Loucy (cell line): ENCODE data around the gene DACH1.
A peak's percentile ranks its signal among the peaks of the same experiment; 100 is the strongest.

Source experiments
- H2AFZ ChIP-seq: fragments of 200-600 bp; sonication (generic); 2 replicates; pipeline ENCODE4 v1.6.0; 2016; ENCODE audit warnings: antibody characterized with exemption, mild to moderate bottlenecking, low read length, moderate library complexity
- H3F3A ChIP-seq: fragments of 200-600 bp; 2 replicates; pipeline ENCODE4 v1.6.0; 2016; ENCODE audit warnings: antibody characterized with exemption, low read depth, mild to moderate bottlenecking
- H3K27me3 ChIP-seq: fragments of 200-600 bp; sonication (generic); 2 replicates; pipeline ENCODE4 v1.6.1; 2014; ENCODE audit warnings: low read length, mild to moderate bottlenecking; ENCODE audit not compliant: insufficient read depth, poor library complexity, severe bottlenecking
- H3K36me3 ChIP-seq: fragments of 200-600 bp; sonication (generic); 2 replicates; pipeline ENCODE4 v1.6.1; 2016; ENCODE audit warnings: low read length; ENCODE audit not compliant: insufficient read depth
- H3K4me1 ChIP-seq: fragments of 200-600 bp; sonication (generic); 2 replicates; pipeline ENCODE4 v1.5.1; 2014; ENCODE audit warnings: low read length, mild to moderate bottlenecking; ENCODE audit not compliant: insufficient read depth, poor library complexity, severe bottlenecking
- H3K4me2 ChIP-seq: fragments of 200-600 bp; sonication (generic); 2 replicates; pipeline ENCODE4 v1.6.0; 2014; ENCODE audit warnings: antibody characterized with exemption, low read length, low read depth, mild to moderate bottlenecking; ENCODE audit not compliant: poor library complexity, severe bottlenecking
- H3K4me3 ChIP-seq: fragments of 200-600 bp; sonication (generic); 2 replicates; pipeline ENCODE4 v1.5.1; 2014; ENCODE audit warnings: low read length, mild to moderate bottlenecking, mixed read lengths; ENCODE audit not compliant: poor library complexity, severe bottlenecking
- H3K79me2 ChIP-seq: fragments of 200-600 bp; sonication (generic); 2 replicates; pipeline ENCODE4 v1.6.1; 2014; ENCODE audit warnings: low read length; ENCODE audit not compliant: insufficient read depth
- H3K9ac ChIP-seq: fragments of 200-600 bp; sonication (generic); 2 replicates; pipeline ENCODE4 v1.6.0; 2014; ENCODE audit warnings: mild to moderate bottlenecking, low read depth, low read length, moderate library complexity; ENCODE audit not compliant: poor library complexity, severe bottlenecking
- H3K9me2 ChIP-seq: fragments of 200-600 bp; sonication (generic); replicated peaks from 2 replicates; pipeline ENCODE4 v1.6.1; 2016; ENCODE audit warnings: low read depth, low read length, mixed read lengths
- H3K9me3 ChIP-seq: fragments of 200-600 bp; sonication (generic); 2 replicates; pipeline ENCODE4 v1.6.1; 2014; ENCODE audit warnings: mild to moderate bottlenecking, antibody characterized with exemption, low read length, low read depth; ENCODE audit not compliant: insufficient read depth
- H4K20me1 ChIP-seq: fragments of 200-600 bp; sonication (generic); 2 replicates; pipeline ENCODE4 v1.6.0; 2014; ENCODE audit warnings: antibody characterized with exemption, low read length, mild to moderate bottlenecking; ENCODE audit not compliant: insufficient read depth, poor library complexity, severe bottlenecking
- EZH2phosphoT487 ChIP-seq: fragments of 200-600 bp; IDR thresholded peaks from 2 replicates; pipeline ENCODE4 v1.6.1; 2018; ENCODE audit warnings: antibody characterized with exemption, mild to moderate bottlenecking, moderate library complexity, borderline replicate concordance
- TF ChIP-seq, protein P1 (sequence below): fragments of 200-600 bp; sonication (generic); conservative IDR thresholded peaks from 2 replicates; pipeline ENCODE4 v1.5.1; 2014; ENCODE audit warnings: mild to moderate bottlenecking, antibody characterized with exemption, low read length

DACH1 gene

DNA sequence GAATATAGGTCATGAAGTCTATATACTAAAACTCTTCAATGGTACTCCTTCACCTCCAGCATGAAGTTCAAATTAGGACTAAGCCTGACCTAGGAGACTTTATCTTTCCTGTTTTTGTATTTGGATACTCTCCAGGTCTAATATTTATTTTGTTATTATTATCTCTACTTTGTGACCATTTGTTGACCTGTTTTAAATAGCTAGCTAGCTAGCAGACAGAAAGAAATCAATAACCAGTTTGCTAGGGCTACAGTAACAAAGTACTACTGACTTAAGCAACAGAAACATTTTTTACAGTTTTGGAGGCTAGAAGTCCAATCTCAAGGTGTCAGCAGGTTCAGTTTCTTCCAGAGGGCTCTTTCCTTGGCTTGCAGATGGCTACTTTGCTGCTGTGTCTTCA is 15.1 kb upstream of the DACH1 start:
- Histone ChIP-seq H3F3A (no peaks in the 10 kb centered on the region), H3K9ac (no peak overlapping the region), H3K4me3 (no peak overlapping the region), H3K9me2 (no peaks in the 10 kb centered on the region), H3K4me2 (no peak overlapping the region), H2AFZ (no peak overlapping the region), H3K4me1 (peaks cover 10% of the 10 kb centered on the region), H4K20me1 (no peaks in the 10 kb centered on the region), H3K36me3 (no peaks in the 10 kb centered on the region), H3K9me3 (no peaks in the 10 kb centered on the region), H3K27me3 (no peaks in the 10 kb centered on the region), H3K79me2 (no peaks in the 10 kb centered on the region)
- no peak for TF ChIP-seq EZH2phosphoT487
- TF ChIP-seq, protein P1, sequence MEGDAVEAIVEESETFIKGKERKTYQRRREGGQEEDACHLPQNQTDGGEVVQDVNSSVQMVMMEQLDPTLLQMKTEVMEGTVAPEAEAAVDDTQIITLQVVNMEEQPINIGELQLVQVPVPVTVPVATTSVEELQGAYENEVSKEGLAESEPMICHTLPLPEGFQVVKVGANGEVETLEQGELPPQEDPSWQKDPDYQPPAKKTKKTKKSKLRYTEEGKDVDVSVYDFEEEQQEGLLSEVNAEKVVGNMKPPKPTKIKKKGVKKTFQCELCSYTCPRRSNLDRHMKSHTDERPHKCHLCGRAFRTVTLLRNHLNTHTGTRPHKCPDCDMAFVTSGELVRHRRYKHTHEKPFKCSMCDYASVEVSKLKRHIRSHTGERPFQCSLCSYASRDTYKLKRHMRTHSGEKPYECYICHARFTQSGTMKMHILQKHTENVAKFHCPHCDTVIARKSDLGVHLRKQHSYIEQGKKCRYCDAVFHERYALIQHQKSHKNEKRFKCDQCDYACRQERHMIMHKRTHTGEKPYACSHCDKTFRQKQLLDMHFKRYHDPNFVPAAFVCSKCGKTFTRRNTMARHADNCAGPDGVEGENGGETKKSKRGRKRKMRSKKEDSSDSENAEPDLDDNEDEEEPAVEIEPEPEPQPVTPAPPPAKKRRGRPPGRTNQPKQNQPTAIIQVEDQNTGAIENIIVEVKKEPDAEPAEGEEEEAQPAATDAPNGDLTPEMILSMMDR: no peak

DNA sequence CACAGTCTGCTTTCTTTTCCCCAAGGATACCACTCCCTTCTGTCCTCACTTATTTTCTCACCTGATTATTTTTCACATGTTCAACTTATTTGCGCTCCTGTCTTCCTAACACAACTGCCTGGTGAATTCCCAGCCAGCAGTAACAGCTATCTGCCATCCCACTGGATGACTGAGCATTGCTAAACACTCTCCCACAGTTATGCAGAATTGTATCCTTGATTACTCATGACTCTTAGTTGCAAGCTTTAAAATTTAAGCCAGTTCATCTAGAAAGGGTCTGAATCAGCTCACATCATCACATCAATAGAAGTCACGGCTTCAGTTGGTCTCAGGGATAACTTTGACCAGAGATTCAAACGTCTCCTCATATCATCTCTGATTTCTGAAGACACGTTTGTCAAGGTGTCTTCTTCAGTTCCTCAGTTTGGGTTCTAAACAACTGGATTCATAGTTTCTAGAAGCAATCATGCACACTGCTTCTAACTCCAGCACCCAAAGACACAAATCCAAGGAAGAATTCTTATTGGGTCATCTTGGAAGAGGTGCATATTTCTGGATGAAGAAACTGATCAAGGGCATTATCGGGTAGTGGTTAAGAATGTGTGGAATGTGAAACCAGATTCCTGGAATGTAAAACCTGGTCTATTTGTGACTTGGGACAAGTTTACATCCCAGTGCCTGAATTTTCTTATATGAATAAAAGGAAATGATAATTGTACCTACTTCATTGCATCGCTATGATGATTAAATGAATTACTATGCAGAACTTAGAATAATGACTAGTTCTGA is 13.9 kb upstream of the DACH1 start:
- H3K4me2 ChIP-seq: no peak overlapping the region
- H2AFZ ChIP-seq: no peak overlapping the region
- H3K4me3 ChIP-seq: no peak overlapping the region

DNA sequence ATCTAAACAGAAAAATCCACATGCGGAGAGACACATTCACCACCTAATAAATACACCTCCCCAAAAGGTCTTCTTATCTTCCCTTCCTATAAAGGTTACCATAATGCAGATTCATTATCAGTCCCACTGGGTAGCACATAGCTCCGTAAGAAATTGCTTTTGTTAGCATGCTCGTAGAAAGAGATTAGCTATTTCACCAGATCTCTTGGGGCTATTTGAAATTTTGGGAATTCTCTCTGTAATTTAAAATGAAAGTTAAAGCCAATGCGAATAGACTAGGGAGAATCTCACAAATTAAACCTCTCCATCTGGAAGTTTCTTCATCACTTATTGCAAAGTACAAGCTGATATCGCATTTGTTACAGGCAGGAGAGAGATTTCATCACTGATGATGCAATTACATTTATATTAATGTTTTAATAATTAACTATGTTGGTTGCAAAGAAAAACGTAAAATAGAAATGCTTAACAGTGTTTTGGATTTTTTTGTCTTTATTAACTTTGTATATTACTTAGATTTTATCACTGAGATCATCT is 12.9 kb upstream of the DACH1 start:
- H3K9me3 ChIP-seq: no peaks in the 10 kb centered on the region
- H3F3A ChIP-seq: no peaks in the 10 kb centered on the region
- no peak overlapping the region for H3K4me3 ChIP-seq
- H3K4me1 ChIP-seq: peaks cover 19% of the 10 kb centered on the region
- H3K27me3 ChIP-seq: no peaks in the 10 kb centered on the region
- TF ChIP-seq EZH2phosphoT487: no peak
- no peaks in the 10 kb centered on the region for H3K79me2 ChIP-seq
- no peaks in the 10 kb centered on the region for H3K36me3 ChIP-seq
- no peak overlapping the region for H3K9ac ChIP-seq
- H3K9me2 ChIP-seq: no peaks in the 10 kb centered on the region
- no peak overlapping the region for H3K4me2 ChIP-seq
- no peaks in the 10 kb centered on the region for H4K20me1 ChIP-seq
- H2AFZ ChIP-seq: peak overlapping the region; percentile 95; the same call in 1 of the 2 replicates

More for the DNA sequence above, 13.9 kb upstream of the DACH1 start:
- Histone ChIP-seq H3K9ac (no peak overlapping the region), H3K9me2 (no peaks in the 10 kb centered on the region), H4K20me1 (no peaks in the 10 kb centered on the region), H3K27me3 (no peaks in the 10 kb centered on the region), H3K4me1 (peaks cover 18% of the 10 kb centered on the region), H3K36me3 (no peaks in the 10 kb centered on the region), H3K79me2 (no peaks in the 10 kb centered on the region), H3K9me3 (no peaks in the 10 kb centered on the region), H3F3A (no peaks in the 10 kb centered on the region)
- TF ChIP-seq EZH2phosphoT487: no peak
- TF ChIP-seq, protein P1: no peak
